SK-N-DZ (cell line): Measurements from ENCODE around the gene PLPPR3.
"Not testable (repeated sequence)": the region's sequence is repeated elsewhere in the genome, so short reads cannot be mapped to it uniquely, and the experiment has no call there.

Experiments
- DNase-seq: peaks from one replicate; pipeline ENCODE4 v3.0.0-alpha.2; 2015; ENCODE audit warnings: low spot score

Gene PLPPR3

DNA sequence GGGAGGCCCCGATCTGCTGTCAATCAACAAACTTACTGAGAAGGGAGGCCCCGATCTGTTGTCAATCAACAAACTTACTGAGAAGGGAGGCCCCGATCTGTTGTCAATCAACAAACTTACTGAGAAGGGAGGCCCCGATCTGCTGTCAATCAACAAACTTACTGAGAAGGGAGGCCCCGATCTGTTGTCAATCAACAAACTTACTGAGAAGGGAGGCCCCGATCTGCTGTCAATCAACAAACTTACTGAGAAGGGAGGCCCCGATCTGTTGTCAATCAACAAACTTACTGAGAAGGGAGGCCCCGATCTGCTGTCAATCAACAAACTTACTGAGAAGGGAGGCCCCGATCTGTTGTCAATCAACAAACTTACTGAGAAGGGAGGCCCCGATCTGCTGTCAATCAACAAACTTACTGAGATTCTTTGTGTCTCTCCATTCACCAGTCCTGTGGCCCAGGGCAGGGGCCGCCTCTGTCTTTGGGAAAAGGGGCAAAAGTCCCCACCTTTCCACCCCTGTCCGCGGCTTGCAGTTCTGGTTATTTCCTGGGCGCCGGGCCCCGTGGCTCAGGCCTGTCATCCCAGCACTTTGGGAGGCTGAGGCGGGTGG lies 32.0 kb upstream of the PLPPR3 start:
- not testable (repeated sequence) for DNase-seq

GRCh38 chr19:853014-853585 lies 31.3 kb upstream of the PLPPR3 start:
- no peak for DNase-seq

- no peak for DNase-seq
These were observed 30.6 kb upstream of the PLPPR3 start, which contains the start of gene ELANE for GRCh38 chr19:852136-853013. TSS of gene ELANE (plus strand) at chr19:852303. CDS start at chr19:852329, 26 bp downstream.

DNA sequence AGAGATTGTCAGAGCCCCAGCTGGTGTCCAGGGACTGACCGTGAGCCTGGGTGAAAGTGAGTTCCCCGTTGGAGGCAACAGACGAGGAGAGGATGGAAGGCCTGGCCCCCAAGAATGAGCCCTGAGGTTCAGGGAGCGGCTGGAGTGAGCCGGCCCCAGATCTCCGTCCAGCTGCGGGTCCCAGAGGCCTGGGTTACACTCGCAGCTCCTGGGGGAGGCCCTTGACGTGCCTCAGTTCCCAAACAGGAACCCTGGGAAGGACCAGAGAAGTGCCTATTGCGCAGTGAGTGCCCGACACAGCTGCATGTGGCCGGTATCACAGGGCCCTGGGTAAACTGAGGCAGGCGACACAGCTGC lies 29.2 kb upstream of the PLPPR3 start:
- no peak for DNase-seq

- peak; percentile 67 for DNase-seq
These were observed 28.6 kb upstream of the PLPPR3 start for GRCh38 chr19:850221-850978.

GRCh38 chr19:849195-849594 lies 27.4 kb upstream of the PLPPR3 start:
- not testable (repeated sequence) for DNase-seq

GRCh38 chr19:848386-848921 lies 26.7 kb upstream of the PLPPR3 start:
- DNase-seq, result no peak

- no peak for DNase-seq
These were observed 24.2 kb upstream of the PLPPR3 start for GRCh38 chr19:845707-846521.

DNA sequence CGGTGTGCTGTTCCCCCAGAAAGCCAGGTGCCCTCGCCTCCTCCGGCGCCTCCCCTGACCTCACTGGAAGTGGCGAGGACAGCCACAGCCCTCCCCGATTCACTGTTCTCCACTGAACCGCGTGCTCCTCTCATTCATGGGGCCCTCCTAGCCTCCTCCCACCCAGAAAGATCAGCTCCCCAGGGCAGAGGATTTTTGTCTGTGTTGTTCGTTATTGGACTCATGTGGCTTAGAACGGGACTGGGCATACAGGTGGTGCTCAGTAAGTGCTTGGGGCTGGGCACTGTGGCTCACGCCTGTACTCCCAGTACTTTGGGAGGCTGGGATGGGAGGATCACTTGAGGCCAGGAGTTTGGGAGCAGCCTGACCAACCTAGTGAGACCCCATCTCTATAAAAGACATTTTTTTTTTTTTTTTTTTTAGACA lies 22.8 kb upstream of the PLPPR3 start:
- no peak for DNase-seq

GRCh38 chr19:843836-844545 lies 22.2 kb upstream of the PLPPR3 start:
- DNase-seq, result no peak

- no peak for DNase-seq
These were observed 21.6 kb upstream of the PLPPR3 start for GRCh38 chr19:843180-843835.

DNA sequence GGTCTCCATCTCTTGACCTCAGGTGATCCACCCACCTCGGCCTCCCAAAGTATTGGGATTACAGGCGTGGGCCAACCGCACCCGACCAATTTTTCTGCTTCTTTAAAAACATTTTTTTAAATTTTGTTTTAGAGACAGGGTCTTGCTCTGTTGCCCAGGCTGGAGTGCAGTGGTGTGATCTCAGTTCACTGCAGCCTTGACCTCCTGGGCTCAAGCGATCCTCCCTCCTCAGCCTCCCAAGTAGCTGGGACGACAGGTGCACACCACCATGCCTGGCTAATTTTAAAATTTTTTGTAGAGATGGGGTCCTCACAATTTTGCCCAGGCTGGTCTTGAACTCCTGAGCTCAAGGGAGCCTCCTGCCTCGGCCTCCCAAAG lies 21.0 kb upstream of the PLPPR3 start:
- not testable (repeated sequence) for DNase-seq

- no peak for DNase-seq
These were observed 18.9 kb upstream of the PLPPR3 start, which contains the start of gene PRTN3 for GRCh38 chr19:840519-841206. TSS of gene PRTN3 (plus strand) at chr19:840999. CDS start at chr19:841009, 10 bp downstream.

DNA sequence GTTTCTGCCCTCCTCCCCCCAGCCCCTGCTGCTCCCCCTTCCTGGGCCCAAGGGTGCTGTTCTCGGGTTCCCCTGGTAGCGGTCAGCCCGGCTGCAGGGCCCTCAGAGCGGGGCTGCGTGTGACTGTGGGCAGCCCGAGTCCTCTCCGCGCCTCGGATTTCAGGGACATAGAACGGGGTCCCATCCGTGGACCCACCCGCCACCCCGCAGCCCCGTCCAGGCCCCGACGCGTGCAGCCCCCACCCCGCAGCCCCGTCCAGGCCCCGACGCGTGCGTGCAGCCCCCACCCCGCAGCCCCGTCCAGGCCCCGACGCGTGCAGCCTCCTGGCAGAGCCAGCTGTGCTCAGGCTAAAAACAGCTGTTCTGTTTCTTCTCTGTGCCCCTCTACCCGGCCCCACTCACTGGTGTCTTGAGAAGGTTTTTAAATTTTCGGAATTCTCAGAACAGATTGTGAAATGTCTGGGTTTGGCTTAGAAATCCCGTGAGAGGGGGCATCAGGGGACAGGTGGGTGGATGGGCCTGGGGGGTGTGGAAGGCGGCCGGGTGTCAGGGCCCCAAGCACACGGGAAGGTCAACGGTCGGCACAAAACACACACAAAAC lies 13.6 kb upstream of the PLPPR3 start:
- DNase-seq, result no peak

GRCh38 chr19:834216-834615 lies 12.5 kb upstream of the PLPPR3 start:
- no peak for DNase-seq

- no peak for DNase-seq
These were observed 9.9 kb upstream of the PLPPR3 start for GRCh38 chr19:831407-832369.

DNA sequence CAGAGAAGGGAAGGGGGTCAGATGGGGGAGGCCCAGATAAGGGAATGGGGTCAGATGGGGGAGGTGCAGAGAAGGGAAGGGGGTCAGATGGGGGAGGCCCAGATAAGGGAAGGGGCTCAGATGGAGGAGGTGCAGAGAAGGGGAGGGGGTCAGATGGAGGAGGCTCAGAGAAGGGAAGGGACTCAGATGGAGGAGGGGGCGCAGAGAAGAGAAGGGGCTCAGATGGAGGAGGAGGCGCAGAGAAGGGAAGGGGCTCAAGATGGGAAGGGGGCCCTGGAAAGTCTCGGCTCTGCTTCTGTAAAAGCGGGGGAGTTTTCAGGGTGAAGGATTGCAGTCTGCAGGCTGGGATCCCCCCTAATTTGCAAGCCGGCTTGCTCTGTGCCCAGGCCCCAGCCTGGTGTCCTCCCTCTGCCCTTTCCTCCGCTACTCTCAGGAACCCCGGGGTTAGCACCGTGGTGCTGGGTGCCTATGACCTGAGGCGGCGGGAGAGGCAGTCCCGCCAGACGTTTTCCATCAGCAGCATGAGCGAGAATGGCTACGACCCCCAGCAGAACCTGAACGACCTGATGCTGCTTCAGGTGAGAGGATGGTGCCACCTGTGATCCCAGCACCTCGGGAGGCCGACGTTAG lies 7.5 kb upstream of the PLPPR3 start:
- no peak for DNase-seq
